Spleen (tissue), 11 donors: ENCODE results near the gene TUBB4A. TPM values are rescaled to one million over a fixed set of nuclear protein-coding genes. Genes with fewer than 3 reads are reported as not detected.

Experiments used
- DNase-seq: peaks from one replicate; pipeline ENCODE4 v3.0.0-alpha.2; 2020
- H3K27ac ChIP-seq, 8 donors: fragments of 200-600 bp; sonication (generic) in 7 of 8; 1 replicate in 4 of 8; 2 replicates in 4 of 8; pipeline versions ENCODE4 v1.5.0 to v1.8.0; 2016 to 2021; ENCODE audit warnings: inconsistent platforms in 4 of 8, mild to moderate bottlenecking in 4 of 8, moderate library complexity in 1 of 8
- H3K27me3 ChIP-seq, 7 donors: fragments of 200-600 bp; sonication (generic) in 6 of 7; replicated peaks in 1 of 7; 1 replicate in 4 of 7; 2 replicates in 3 of 7; pipeline versions ENCODE4 v1.5.0 to v1.8.0; 2016 to 2021; ENCODE audit warnings: inconsistent platforms in 3 of 7, mild to moderate bottlenecking in 1 of 7
- H3K36me3 ChIP-seq, 6 donors: fragments of 200-600 bp; sonication (generic) in 5 of 6; 1 replicate in 4 of 6; 2 replicates in 2 of 6; pipeline versions ENCODE4 v1.5.0 to v1.8.0; 2016 to 2021; ENCODE audit warnings: inconsistent platforms in 2 of 6
- H3K4me1 ChIP-seq, 6 donors: fragments of 200-600 bp; sonication (generic) in 5 of 6; 1 replicate in 3 of 6; 2 replicates in 3 of 6; pipeline versions ENCODE4 v1.5.0 to v1.8.0; 2016 to 2021; ENCODE audit warnings: inconsistent platforms in 3 of 6
- H3K4me3 ChIP-seq, 8 donors: fragments of 200-600 bp; sonication (generic) in 7 of 8; 1 replicate in 4 of 8; 2 replicates in 4 of 8; pipeline versions ENCODE4 v1.5.0 to v1.8.0; 2016 to 2021; ENCODE audit warnings: inconsistent platforms in 4 of 8, mild to moderate bottlenecking in 4 of 8, moderate library complexity in 2 of 8
- H3K9me3 ChIP-seq, 8 donors: fragments of 200-600 bp; sonication (generic) in 7 of 8; 1 replicate in 4 of 8; 2 replicates in 4 of 8; pipeline versions ENCODE4 v1.5.0 to v1.8.0; 2016 to 2021; ENCODE audit warnings: inconsistent platforms in 4 of 8
- POLR2A ChIP-seq, 3 donors: fragments of 450-650 bp; IDR thresholded peaks; one replicate each; pipeline ENCODE4 v1.5.1; 2017; ENCODE audit warnings: antibody characterized with exemption in 3 of 3, mild to moderate bottlenecking in 1 of 3
- POLR2AphosphoS5 ChIP-seq, 3 donors: sonication (generic); formaldehyde crosslinking; IDR thresholded peaks; one replicate each; pipeline ENCODE4 v1.5.1; 2017; ENCODE audit warnings: antibody characterized with exemption in 3 of 3
- WGBS, 5 donors: extraction: QIAGEN DNeasy Blood & Tissue Kit in 3 of 5; methylation state at CpG; one replicate each; pipeline versions ENCODE4 v1.1.5 to v1.1.7; 2013 to 2018; 5-methylcytosine and 5-hydroxymethylcytosine counted together
- intact Hi-C: fragments of 100-400 bp; cut with DNase I; formaldehyde crosslinking; loops from one replicate; pipeline ENCODE4 v1.15.0; 2023; ENCODE audit warnings: low total_unique reads
- polyA plus RNA-seq, 3 donors: library from polyadenylated mRNA; stranded (reverse); fragments of 200-250 nt; gene quantifications; one replicate each; pipeline ENCODE4 v1.2.1, GENCODE V29; 2013
- total RNA-seq, 7 donors: library from RNA; depleted of rRNA in 3 of 7; stranded (reverse); fragments of >200 nt in 3 of 7; fragmentation: NEBNext Ultra II Directional in 4 of 7; extraction: Animal tissue kit (Norgen Biotek cat#: 25700) in 4 of 7; gene quantifications; one replicate each; pipeline versions ENCODE4 v1.1.0 to v1.2.1, GENCODE V29; 2016 to 2021
- TF ChIP-seq, protein P1 (sequence below), 11 experiments: fragments of 200-600 bp in 7 of 11; fragments of 450-650 bp in 4 of 11; sonication (generic) in 4 of 11; IDR thresholded peaks in 8 of 11; conservative IDR thresholded peaks in 3 of 11; 1 replicate in 7 of 11; 2 replicates in 4 of 11; pipeline versions ENCODE4 v1.4.0 to v1.8.0; 2016 to 2021; ENCODE audit warnings: antibody characterized with exemption in 11 of 11, inconsistent platforms in 4 of 11, mild to moderate bottlenecking in 1 of 11
- donor health status: healthy with polysubstance abuse.
- donor health status: DM: no; HTN: no; CAD: no; lungs with moderate emphysema.
- donor health status: DM: no; HTN: no; CAD: no.
- donor health status: Bipolar disorder and iron deficiency.
- donor health status: healthy.
- donor health status: DM: no; HTN: no; CAD: no.
- donor health status: DM: yes; HTN: yes; CAD: no.

The TUBB4A gene
- total and polyA plus RNA-seq, 10 donors, result 1.7 to 23.8 (median 15.8) TPM

DNA sequence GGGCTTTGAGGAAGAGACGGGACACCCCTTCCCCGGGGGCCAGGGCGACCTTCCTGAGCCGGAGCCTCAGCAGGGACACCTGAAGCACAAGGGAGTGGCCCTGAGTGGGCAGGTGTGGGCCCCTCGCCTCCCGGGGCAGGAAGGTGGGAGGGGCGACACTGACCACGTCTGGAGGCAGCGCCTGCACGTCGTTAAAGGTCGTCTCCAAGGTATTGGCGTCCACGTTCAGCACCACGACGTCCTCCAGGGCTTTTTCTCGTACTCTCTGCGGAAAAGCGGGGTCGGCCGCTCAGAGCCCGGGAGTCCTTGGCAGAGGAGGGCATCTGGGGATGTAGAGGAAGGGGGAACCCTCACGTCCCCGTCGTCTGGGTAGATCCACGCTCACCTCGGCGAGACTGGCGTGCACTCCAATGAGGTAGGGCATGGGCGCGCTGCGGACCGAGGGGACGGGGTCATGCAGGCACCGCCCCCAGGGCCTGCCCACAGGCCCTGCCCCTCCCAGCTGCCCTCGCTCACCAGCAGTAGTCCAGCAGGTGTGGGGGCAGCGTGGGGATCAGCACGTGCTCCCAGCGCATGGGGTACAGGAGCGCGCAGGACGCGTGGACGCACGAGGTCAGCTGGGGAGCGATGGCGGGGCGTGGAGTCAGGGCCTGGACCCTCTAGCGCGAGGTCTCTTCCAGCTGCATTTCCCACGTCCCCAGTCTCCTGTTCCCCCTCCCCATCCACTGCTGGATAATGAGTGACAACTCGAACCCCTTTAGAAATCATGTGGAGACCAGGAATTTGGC is 26.6 kb downstream of the TUBB4A start:
- intact Hi-C loops, result no loop called here
- DNase-seq, result no peak
- peaks cover 0 to 23% (median 0%) of the 10 kb centered on the region in 7 donors for H3K27me3 ChIP-seq
- peak overlapping the region in 1 of 8 donors; percentile 8 for H3K4me3 ChIP-seq
- H3K27ac ChIP-seq, result no peak overlapping the region
- TF ChIP-seq POLR2A (IDR thresholded peaks at IDR 0.05) (no peak), POLR2AphosphoS5 (IDR thresholded peaks at IDR 0.05) (peak in 1 of 3 donors; percentile 51)
- TF ChIP-seq, protein P1, sequence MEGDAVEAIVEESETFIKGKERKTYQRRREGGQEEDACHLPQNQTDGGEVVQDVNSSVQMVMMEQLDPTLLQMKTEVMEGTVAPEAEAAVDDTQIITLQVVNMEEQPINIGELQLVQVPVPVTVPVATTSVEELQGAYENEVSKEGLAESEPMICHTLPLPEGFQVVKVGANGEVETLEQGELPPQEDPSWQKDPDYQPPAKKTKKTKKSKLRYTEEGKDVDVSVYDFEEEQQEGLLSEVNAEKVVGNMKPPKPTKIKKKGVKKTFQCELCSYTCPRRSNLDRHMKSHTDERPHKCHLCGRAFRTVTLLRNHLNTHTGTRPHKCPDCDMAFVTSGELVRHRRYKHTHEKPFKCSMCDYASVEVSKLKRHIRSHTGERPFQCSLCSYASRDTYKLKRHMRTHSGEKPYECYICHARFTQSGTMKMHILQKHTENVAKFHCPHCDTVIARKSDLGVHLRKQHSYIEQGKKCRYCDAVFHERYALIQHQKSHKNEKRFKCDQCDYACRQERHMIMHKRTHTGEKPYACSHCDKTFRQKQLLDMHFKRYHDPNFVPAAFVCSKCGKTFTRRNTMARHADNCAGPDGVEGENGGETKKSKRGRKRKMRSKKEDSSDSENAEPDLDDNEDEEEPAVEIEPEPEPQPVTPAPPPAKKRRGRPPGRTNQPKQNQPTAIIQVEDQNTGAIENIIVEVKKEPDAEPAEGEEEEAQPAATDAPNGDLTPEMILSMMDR (IDR thresholded peaks at IDR 0.05 in 8 of 11, conservative IDR thresholded peaks at IDR 0.05 in 3 of 11), result no peak
- H3K4me1 ChIP-seq, result peaks cover 0 to 39% (median 15%) of the 10 kb centered on the region in 6 donors
- no peaks in the 10 kb centered on the region for H3K9me3 ChIP-seq
- H3K36me3 ChIP-seq, result peaks cover 0 to 95% (median 59%) of the 10 kb centered on the region in 6 donors
- 59 to 79% (median 69%) methylated on average over 35 to 52 of the region's 52 CpGs for WGBS, 5 donors

GRCh38 chr19:6473647-6474046 is 28.5 kb downstream of the TUBB4A start:
- peaks cover 0 to 100% (median 63%) of the 10 kb centered on the region in 6 donors for H3K36me3 ChIP-seq
- WGBS, 5 donors, result 78 to 85% (median 79%) methylated on average over 9 of the region's 9 CpGs
- H3K9me3 ChIP-seq, result no peaks in the 10 kb centered on the region
- H3K4me1 ChIP-seq, result peaks cover 0 to 21% (median 8%) of the 10 kb centered on the region in 6 donors
- H3K4me3 ChIP-seq, result no peak overlapping the region
- no peak overlapping the region for H3K27ac ChIP-seq
- no peak for DNase-seq
- H3K27me3 ChIP-seq, result peaks cover 0 to 23% (median 0%) of the 10 kb centered on the region in 7 donors
- TF ChIP-seq, protein P1 (IDR thresholded peaks at IDR 0.05 in 8 of 11, conservative IDR thresholded peaks at IDR 0.05 in 3 of 11), result no peak
- TF ChIP-seq POLR2A (IDR thresholded peaks at IDR 0.05), result no peak
- no peak for TF ChIP-seq POLR2AphosphoS5 (IDR thresholded peaks at IDR 0.05)
- intact Hi-C loops, result no loop called here

- peaks cover 0 to 100% (median 63%) of the 10 kb centered on the region in 6 donors for H3K36me3 ChIP-seq
- TF ChIP-seq POLR2AphosphoS5 (IDR thresholded peaks at IDR 0.05) (peak in 1 of 3 donors; percentile 38), POLR2A (IDR thresholded peaks at IDR 0.05) (no peak)
- TF ChIP-seq, protein P1 (IDR thresholded peaks at IDR 0.05 in 8 of 11, conservative IDR thresholded peaks at IDR 0.05 in 3 of 11), result no peak
- intact Hi-C loops, result no loop called here
- H3K9me3 ChIP-seq, result no peaks in the 10 kb centered on the region
- H3K27me3 ChIP-seq, result peaks cover 0 to 23% (median 0%) of the 10 kb centered on the region in 7 donors
- no peak overlapping the region for H3K27ac ChIP-seq
- WGBS, 5 donors, result 74 to 90% (median 88%) methylated on average over 2 to 4 of the region's 4 CpGs
- peaks cover 0 to 19% (median 8%) of the 10 kb centered on the region in 6 donors for H3K4me1 ChIP-seq
- no peak overlapping the region for H3K4me3 ChIP-seq
- DNase-seq, result no peak
Observed at GRCh38 chr19:6472713-6473112, 29.4 kb downstream of the TUBB4A start.

- no peak for DNase-seq
- H3K9me3 ChIP-seq, result no peaks in the 10 kb centered on the region
- TF ChIP-seq POLR2AphosphoS5 (IDR thresholded peaks at IDR 0.05), result peak in 1 of 3 donors; percentile 16
- TF ChIP-seq, protein P1 (IDR thresholded peaks at IDR 0.05 in 8 of 11, conservative IDR thresholded peaks at IDR 0.05 in 3 of 11), result no peak
- peaks cover 0 to 11% (median 0%) of the 10 kb centered on the region in 7 donors for H3K27me3 ChIP-seq
- intact Hi-C loops, result no loop called here
- WGBS, 5 donors, result 90 to 96% (median 92%) methylated on average over 12 to 14 of the region's 14 CpGs
- peaks cover 0 to 93% (median 51%) of the 10 kb centered on the region in 6 donors for H3K36me3 ChIP-seq
- H3K4me1 ChIP-seq, result peaks cover 0 to 18% (median 4%) of the 10 kb centered on the region in 6 donors
- H3K27ac ChIP-seq, result no peak overlapping the region
- no peak overlapping the region for H3K4me3 ChIP-seq
Observed at GRCh38 chr19:6471076-6471475, 31.0 kb downstream of the TUBB4A start.
